Lung (tissue), 12 donors: ENCODE data around the gene CLSTN1. TPM values are rescaled to one million over a fixed set of nuclear protein-coding genes. Genes with fewer than 3 reads are reported as not detected.

ENCODE experiments used
- ATAC-seq: fragments of 200-7000 bp; cut with Tn5 transposase; one replicate; pipeline ENCODE4 v1.9.1; 2020; ENCODE audit warnings: moderate number of reproducible peaks; ENCODE audit not compliant: insufficient read depth, low FRiP score
- DNase-seq, 3 donors: peaks; one replicate each; pipeline ENCODE4 v3.0.0-alpha.2; 2013 to 2017
- H3K27ac ChIP-seq, 2 donors: one replicate each; pipeline ENCODE4 v1.5.1; 2013; ENCODE audit warnings: mild to moderate bottlenecking in 2 of 2, moderate library complexity in 2 of 2, control low read depth in 1 of 2, inconsistent platforms in 1 of 2, low read depth in 1 of 2, low read length in 1 of 2
- H3K27me3 ChIP-seq, 3 donors: one replicate each; pipeline ENCODE4 v1.5.1; 2013; ENCODE audit warnings: low read length in 2 of 3; ENCODE audit not compliant: control insufficient read depth in 3 of 3, insufficient read depth in 3 of 3
- H3K36me3 ChIP-seq, 4 donors: one replicate each; pipeline ENCODE4 v1.5.1; 2013; ENCODE audit warnings: low read length in 4 of 4, mild to moderate bottlenecking in 1 of 4, moderate library complexity in 1 of 4; ENCODE audit not compliant: control insufficient read depth in 4 of 4, insufficient read depth in 4 of 4
- H3K4me1 ChIP-seq, 5 donors: one replicate each; pipeline ENCODE4 v1.5.1; 2013; ENCODE audit warnings: low read length in 5 of 5, mild to moderate bottlenecking in 2 of 5, moderate library complexity in 1 of 5; ENCODE audit not compliant: control insufficient read depth in 5 of 5, insufficient read depth in 5 of 5
- H3K4me3 ChIP-seq: one replicate; pipeline ENCODE4 v1.5.1; 2013; ENCODE audit warnings: mild to moderate bottlenecking, control low read depth, moderate library complexity
- H3K9ac ChIP-seq, 2 donors: one replicate each; pipeline ENCODE4 v1.5.1; 2013; ENCODE audit warnings: low read length in 2 of 2, control low read depth in 1 of 2; ENCODE audit not compliant: insufficient read depth in 1 of 2
- H3K9me3 ChIP-seq, 4 donors: one replicate each; pipeline ENCODE4 v1.5.1; 2013; ENCODE audit warnings: low read length in 3 of 4, mild to moderate bottlenecking in 1 of 4, moderate library complexity in 1 of 4; ENCODE audit not compliant: control insufficient read depth in 4 of 4, insufficient read depth in 3 of 4
- WGBS, 2 donors: extraction: QIAGEN DNeasy Blood & Tissue Kit; methylation state at CpG; one replicate each; pipeline ENCODE4 v1.1.7; 2013; 5-methylcytosine and 5-hydroxymethylcytosine counted together
- polyA plus RNA-seq, 2 donors: library from polyadenylated mRNA; stranded (reverse); fragments of 200-250 nt; gene quantifications; one replicate each; pipeline ENCODE4 v1.2.1, GENCODE V29; 2013
- total RNA-seq, 2 donors: library from RNA; depleted of rRNA in 1 of 2; stranded (reverse); fragments of >200 nt in 1 of 2; gene quantifications; one replicate each; pipeline ENCODE4 v1.2.1, GENCODE V29; 2014 to 2021
- TF ChIP-seq, protein P1 (sequence below): IDR thresholded peaks from 2 replicates; pipeline ENCODE4 v1.5.1; 2012; ENCODE audit warnings: mild to moderate bottlenecking; ENCODE audit errors: control extremely low read depth, extremely low read depth
- donor health status: control.
- donor health status: control.
- donor health status: Bipolar disorder and iron deficiency.
- donor health status: healthy.
- donor health status: DM: yes; HTN: yes; CAD: no.

The CLSTN1 gene
- total and polyA plus RNA-seq, 4 donors = 37.1 to 88.0 (median 61.8) TPM

DNA sequence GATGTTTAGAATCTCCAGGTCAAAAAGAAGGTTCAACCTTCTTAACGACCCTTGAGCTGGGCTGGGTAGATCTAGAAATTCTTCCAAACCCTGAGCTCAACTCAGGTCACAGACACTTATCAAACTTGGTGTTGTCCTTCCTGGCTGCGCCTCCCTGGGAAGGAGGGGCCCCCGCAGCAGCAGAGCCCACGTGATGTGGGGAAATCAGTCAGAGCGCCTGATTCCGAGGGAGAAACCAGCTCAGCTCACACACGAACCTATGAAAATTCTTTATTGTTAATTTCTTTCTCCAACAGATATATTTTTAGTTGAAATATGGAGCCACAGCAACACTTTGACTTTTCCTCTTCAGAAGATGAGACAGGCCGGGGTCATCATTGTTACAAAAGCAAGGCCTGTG lies 24.3 kb upstream of the CLSTN1 start:
- no peak overlapping the region for H3K4me3 ChIP-seq
- 35 to 50% methylated on average over 8 of the region's 8 CpGs for WGBS, 2 donors
- ATAC-seq = no peak

DNA sequence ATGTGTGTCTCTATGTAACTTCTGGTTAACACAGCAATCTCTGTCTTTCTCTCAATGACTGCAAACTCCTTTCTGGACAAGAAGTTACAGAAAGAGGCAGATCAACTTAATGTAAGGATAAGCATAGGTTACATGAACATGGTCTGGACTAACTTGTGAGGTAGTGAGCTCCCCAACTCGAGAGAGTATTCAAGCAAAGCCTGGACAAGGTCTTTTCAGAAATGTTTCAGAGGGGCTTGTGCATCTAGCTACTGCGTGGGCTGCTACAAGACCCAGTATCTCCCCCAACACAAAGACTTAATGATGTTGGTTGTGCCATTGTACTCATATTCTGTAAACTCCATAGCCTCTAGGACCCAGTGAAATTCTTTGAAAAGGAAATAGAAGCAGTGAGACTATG lies 23.5 kb upstream of the CLSTN1 start:
- TF ChIP-seq, protein P1, sequence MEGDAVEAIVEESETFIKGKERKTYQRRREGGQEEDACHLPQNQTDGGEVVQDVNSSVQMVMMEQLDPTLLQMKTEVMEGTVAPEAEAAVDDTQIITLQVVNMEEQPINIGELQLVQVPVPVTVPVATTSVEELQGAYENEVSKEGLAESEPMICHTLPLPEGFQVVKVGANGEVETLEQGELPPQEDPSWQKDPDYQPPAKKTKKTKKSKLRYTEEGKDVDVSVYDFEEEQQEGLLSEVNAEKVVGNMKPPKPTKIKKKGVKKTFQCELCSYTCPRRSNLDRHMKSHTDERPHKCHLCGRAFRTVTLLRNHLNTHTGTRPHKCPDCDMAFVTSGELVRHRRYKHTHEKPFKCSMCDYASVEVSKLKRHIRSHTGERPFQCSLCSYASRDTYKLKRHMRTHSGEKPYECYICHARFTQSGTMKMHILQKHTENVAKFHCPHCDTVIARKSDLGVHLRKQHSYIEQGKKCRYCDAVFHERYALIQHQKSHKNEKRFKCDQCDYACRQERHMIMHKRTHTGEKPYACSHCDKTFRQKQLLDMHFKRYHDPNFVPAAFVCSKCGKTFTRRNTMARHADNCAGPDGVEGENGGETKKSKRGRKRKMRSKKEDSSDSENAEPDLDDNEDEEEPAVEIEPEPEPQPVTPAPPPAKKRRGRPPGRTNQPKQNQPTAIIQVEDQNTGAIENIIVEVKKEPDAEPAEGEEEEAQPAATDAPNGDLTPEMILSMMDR = no peak
- Histone ChIP-seq H3K4me1 (peaks cover 0 to 13% (median 4%) of the 10 kb centered on the region in 5 donors), H3K4me3 (no peak overlapping the region), H3K27me3 (no peaks in the 10 kb centered on the region), H3K9me3 (peaks cover 0 to 2% (median 0%) of the 10 kb centered on the region in 4 donors), H3K9ac (no peak overlapping the region), H3K27ac (no peak overlapping the region), H3K36me3 (peaks cover 0 to 10% (median 0%) of the 10 kb centered on the region in 4 donors)
- DNase-seq (no peak), ATAC-seq (no peak)
- 94 to 95% methylated on average over 2 of the region's 2 CpGs for WGBS, 2 donors

More for the DNA sequence above, 24.3 kb upstream of the CLSTN1 start:
- Histone ChIP-seq H3K9me3 (peaks cover 0 to 2% (median 0%) of the 10 kb centered on the region in 4 donors), H3K9ac (no peak overlapping the region), H3K27me3 (no peaks in the 10 kb centered on the region), H3K36me3 (peaks cover 0 to 11% (median 1%) of the 10 kb centered on the region in 4 donors), H3K27ac (no peak overlapping the region), H3K4me1 (peaks cover 0 to 6% (median 3%) of the 10 kb centered on the region in 5 donors)
- TF ChIP-seq, protein P1 = no peak
- DNase-seq = peak in 1 of 3 donors; percentile 25

DNA sequence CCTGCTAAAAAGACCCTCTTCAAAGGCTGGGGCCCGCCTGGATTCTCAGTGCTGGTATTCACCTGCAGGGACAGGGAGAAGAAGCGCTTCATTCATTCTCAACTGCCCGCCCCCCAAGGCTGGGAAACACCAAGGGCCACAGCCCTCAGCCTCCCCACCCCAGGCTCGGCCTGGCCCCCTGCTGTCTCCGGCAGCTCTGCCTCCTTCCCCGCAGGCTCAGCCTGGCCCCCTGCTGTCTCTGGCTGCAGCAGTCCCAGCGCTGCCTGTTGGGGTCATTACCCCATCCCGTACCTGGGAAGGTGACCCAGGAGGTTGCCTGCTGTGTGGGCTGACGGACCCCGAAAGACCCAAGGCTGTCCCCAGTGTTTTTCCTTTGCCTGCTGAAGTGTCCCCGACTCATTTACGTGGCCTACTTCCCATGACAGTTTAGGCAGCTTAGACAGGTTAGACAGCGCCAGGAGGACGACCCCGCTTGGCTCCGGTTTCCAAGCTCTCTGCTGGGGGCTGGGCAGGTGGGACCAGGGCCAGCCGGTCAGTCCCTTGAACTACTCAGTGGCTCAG lies 22.9 kb upstream of the CLSTN1 start:
- Histone ChIP-seq H3K27ac (no peak overlapping the region), H3K4me3 (no peak overlapping the region), H3K36me3 (peaks cover 0 to 10% (median 0%) of the 10 kb centered on the region in 4 donors), H3K9me3 (peaks cover 0 to 2% (median 0%) of the 10 kb centered on the region in 4 donors), H3K4me1 (peaks cover 0 to 19% (median 4%) of the 10 kb centered on the region in 5 donors), H3K27me3 (no peaks in the 10 kb centered on the region), H3K9ac (no peak overlapping the region)
- no peak for DNase-seq
- TF ChIP-seq, protein P1 = no peak
- ATAC-seq = no peak
- WGBS, 2 donors = 89 to 93% methylated on average over 15 to 17 of the region's 17 CpGs
